COLO668 (cell line): ENCODE data around the gene PPP6R3.

Experiments used
- DNase-seq: peaks from one replicate; lab custom pipeline; 2025; ENCODE audit not compliant: unreplicated experiment; lab: John Stamatoyannopoulos, UW

PPP6R3 gene

DNA sequence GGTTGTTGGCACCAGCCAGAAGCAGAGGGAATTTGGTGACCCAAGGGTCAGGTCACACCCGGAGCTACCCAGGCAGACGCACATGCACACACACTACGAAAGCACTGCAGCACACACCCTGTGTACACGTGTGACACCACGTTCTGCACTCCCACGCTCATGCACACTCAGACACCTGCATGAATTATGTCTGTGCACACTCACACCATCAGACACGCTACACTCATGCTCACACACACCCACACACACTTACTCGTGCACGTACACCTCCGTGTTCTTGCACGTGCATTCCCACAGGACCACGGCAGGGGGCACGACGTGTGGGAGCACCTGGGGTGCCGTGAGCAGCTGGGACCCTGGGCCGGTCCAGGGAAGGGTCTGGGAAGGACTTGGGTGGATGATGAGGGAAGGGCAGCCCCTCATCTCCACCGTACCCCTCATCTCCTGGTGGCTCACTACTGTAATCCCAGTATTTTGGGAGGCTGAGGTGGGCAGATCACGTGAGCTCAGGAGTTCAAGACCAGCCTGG, 203.0 kb downstream of the PPP6R3 start:
- no peak for DNase-seq

- no peak for DNase-seq
Measured at GRCh38 chr11:68664141-68664540, 203.6 kb downstream of the PPP6R3 start.

GRCh38 chr11:68664906-68665305, 204.4 kb downstream of the PPP6R3 start:
- no peak for DNase-seq
